ENCODE results near the gene WDR76. TPM values are rescaled to one million over a fixed set of nuclear protein-coding genes. Genes with fewer than 3 reads are reported as not detected.
"Not testable (repeated sequence)": the region's sequence is repeated elsewhere in the genome, so short reads cannot be mapped to it uniquely, and the experiment has no call there.

The WDR76 gene
- 3.8 and 17.0 TPM in 2 replicates for total RNA-seq

- peak; percentile 65 for DNase-seq (ENCODE audit: low read depth)
These were observed at the start of gene WDR76 for GRCh38 chr15:43826508-43827341. TSS of gene WDR76 (plus strand) at chr15:43827002. CDS start at chr15:43827033, 31 bp downstream.

- DNase-seq (ENCODE audit: low read depth): peak; percentile 50
These were observed 49.4 kb upstream of the WDR76 start for GRCh38 chr15:43777267-43777914.

- DNase-seq (ENCODE audit: low read depth): no peak
These were observed 47.8 kb upstream of the WDR76 start for GRCh38 chr15:43779016-43779415.

- DNase-seq (ENCODE audit: low read depth): no peak
These were observed 37.4 kb upstream of the WDR76 start for GRCh38 chr15:43789409-43789808.

GRCh38 chr15:43791993-43792760 is 34.6 kb upstream of the WDR76 start, which contains the start of gene SERF2:
TSS of gene SERF2 (plus strand) at chr15:43792320. CDS start at chr15:43792377, 57 bp downstream.
- DNase-seq (ENCODE audit: low read depth): peak; percentile 95

GRCh38 chr15:43792761-43793476 is 33.9 kb upstream of the WDR76 start:
- peak; percentile 22 for DNase-seq (ENCODE audit: low read depth)

- no peak for DNase-seq (ENCODE audit: low read depth)
These were observed 33.2 kb upstream of the WDR76 start for GRCh38 chr15:43793647-43794046.

- DNase-seq (ENCODE audit: low read depth): no peak
These were observed 32.3 kb upstream of the WDR76 start for GRCh38 chr15:43794269-43795037.

- DNase-seq (ENCODE audit: low read depth): no peak
These were observed 31.6 kb upstream of the WDR76 start for GRCh38 chr15:43795197-43795596.

- no peak for DNase-seq (ENCODE audit: low read depth)
These were observed 30.8 kb upstream of the WDR76 start for GRCh38 chr15:43795997-43796396.

GRCh38 chr15:43796566-43796965 is 30.2 kb upstream of the WDR76 start:
- no peak for DNase-seq (ENCODE audit: low read depth)

- no peak for DNase-seq (ENCODE audit: low read depth)
These were observed 27.4 kb upstream of the WDR76 start for GRCh38 chr15:43799209-43799944.

- DNase-seq (ENCODE audit: low read depth): no peak
These were observed 26.9 kb upstream of the WDR76 start, which contains the start of gene SERINC4 for GRCh38 chr15:43799945-43800285. TSS of gene SERINC4 (minus strand) at chr15:43800220. CDS start at chr15:43799986, 234 bp downstream.

- DNase-seq (ENCODE audit: low read depth): peak; percentile 79
These were observed 26.3 kb upstream of the WDR76 start, which contains the start of gene HYPK for GRCh38 chr15:43800286-43801141. TSS of gene HYPK (plus strand) at chr15:43800599. CDS start at chr15:43800623, 24 bp downstream.

- not testable (repeated sequence) for DNase-seq (ENCODE audit: low read depth)
These were observed 24.1 kb upstream of the WDR76 start for GRCh38 chr15:43802676-43803075.

- DNase-seq (ENCODE audit: low read depth): no peak
These were observed 18.3 kb upstream of the WDR76 start for GRCh38 chr15:43808435-43808950.

GRCh38 chr15:43808960-43809678 is 17.7 kb upstream of the WDR76 start:
- no peak for DNase-seq (ENCODE audit: low read depth)

- not testable (repeated sequence) for DNase-seq (ENCODE audit: low read depth)
These were observed 11.7 kb upstream of the WDR76 start for GRCh38 chr15:43815064-43815463.

Data from renal cortical epithelial cell (primary cell).